COLO668 (cell line): Measurements from ENCODE around the gene NBPF1.
A peak's percentile ranks its signal among the peaks of the same experiment; 100 is the strongest.
"Not testable (repeated sequence)": the region's sequence is repeated elsewhere in the genome, so short reads cannot be mapped to it uniquely, and the experiment has no call there.

Source experiments
- DNase-seq: peaks from one replicate; lab custom pipeline; 2025; ENCODE audit not compliant: unreplicated experiment; lab: John Stamatoyannopoulos, UW

The NBPF1 gene

DNA sequence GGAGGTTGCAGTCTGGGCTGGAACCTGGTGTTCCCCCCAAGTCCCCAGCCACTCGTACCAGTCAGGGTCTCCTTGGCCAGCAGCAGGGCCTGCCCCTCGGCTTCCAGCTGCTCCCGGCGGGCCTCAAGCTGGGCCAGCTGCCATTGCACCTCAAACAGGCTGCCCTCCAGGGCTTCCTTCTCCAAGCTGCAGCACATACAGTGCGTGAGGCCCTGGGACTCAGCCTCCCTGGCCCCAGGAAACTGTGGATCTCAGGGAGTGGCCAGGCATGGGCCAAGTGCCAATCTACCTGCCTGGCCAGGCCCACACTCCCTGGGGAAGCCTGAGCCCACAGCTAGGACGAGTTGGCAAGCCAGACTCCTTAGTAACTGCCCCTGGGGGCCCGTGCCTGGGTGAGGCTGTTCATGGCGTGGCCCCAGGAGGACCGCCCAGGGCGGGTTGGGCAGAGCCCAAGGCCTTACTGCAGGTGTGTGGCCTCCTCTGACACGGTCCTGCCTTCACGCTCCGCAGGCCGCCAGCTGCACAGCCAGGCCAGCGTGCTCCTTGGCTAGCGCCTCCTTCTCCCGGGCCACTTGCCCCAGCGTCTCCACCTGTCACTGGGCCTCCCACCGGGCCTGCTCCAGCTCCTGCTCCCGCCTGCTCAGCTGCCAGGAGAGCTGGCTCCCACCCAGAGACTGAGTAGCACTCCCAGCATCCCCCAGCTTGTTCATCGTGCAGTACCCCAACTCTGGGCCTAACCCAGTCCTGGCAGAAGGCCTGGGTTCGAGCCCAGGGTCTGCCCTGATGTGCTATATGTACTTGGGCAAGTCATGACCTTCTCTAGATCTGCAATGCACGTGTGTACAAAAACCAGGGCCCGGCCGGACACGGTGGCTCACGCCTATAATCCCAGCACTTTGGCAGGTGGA is 10.7 kb upstream of the NBPF1 start:
- DNase-seq, result peak; percentile 39

DNA sequence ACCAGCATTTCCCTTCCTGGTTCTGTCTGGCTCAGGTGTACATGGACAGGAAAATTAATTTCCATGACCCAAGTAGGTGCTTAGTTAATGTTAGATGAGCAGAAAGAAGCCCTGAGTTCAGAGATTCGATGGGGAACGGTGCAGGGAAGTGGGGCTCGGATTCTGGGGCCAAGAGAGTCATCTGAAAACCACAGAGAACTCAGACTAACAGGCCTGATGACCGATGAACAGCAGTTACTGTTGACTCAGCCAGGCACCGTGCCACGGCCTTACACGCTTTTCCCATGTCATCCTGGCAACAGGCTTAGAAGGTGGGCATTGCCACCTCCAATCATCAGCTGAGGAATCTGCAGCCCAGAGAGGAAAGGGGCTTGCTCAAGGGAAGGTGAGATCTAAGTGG is 10.0 kb upstream of the NBPF1 start:
- not testable (repeated sequence) for DNase-seq

DNA sequence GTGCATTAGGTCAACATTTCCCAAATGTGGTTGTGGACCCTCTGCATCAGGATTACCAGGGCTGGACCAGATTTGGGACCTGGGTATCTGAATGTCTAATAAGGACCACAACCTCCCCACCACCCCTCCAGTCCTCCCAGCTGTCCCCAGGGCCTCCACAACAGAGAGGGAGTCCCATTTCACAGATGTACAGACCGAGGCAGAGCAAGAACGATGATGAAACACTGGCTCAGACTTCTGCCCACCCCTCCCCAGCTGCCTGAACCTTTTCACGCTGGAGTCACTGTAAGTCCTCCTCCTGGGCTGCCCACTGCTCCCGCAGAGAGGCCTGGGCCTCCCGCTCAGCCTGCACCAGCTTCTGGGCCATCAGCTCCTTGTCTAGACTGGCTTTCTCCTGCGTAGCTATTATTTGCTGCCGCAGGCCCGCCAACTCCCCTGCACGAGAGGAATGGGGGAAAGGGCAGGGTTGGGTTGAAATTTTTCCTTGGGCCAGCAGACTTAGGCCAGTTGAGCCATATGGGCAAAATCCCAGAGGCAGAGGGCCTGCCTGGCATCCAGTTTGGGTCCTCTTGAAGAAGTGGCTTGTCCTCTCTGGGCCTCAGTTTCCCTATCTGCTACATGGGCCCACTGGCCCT is 8.4 kb upstream of the NBPF1 start:
- not testable (repeated sequence) for DNase-seq

DNA sequence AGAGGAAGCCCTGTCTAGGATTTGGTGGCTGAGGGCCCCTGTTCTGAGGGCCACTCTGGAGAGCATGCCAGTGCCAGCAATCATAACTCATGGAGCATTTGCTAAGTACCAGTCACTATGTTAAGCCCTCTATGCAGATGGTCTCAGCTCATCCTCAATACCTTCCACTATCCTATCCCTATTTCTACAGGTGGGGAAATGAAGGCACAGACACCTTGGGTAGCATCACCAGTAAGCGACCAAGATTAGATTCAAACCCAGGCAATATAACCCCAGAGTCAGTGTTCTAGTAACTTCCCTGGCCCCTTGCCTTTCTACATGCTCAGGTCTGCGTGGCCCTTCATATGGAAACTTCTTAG is 7.9 kb upstream of the NBPF1 start:
- DNase-seq, result no peak

DNA sequence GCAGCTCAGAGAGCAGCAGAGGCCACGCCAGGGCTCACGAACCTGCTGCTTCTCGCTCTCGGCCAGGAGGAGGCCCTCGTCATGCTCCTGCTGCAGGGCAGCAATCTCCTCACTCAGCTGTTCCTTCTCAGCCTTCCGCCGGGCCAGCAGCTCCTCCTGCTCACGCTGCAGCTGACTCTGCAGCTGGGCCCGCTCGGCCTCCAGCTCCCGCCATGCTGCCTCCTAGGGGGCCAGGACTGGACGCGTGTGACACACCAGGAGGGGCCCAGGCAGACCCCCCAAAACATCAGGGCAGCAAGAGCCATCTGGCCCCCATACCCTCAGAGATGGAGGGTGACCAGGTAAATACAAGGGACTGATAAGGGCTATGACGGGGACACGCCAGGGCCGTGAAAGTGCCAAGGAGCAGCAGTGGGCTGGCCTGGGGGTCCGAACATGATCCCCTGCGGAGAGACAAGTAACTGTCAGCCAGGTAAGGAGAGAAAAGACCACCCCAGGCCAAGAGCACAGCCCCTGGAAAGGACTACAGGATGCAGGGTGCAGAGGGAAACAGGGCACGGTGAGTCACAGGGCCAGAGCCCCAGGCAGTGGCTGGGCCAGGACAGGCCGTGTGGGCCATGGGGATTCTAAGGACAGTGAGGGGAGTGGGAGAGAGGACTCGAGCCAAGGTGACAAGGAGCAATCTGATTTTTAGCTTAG is 6.6 kb upstream of the NBPF1 start:
- not testable (repeated sequence) for DNase-seq

DNA sequence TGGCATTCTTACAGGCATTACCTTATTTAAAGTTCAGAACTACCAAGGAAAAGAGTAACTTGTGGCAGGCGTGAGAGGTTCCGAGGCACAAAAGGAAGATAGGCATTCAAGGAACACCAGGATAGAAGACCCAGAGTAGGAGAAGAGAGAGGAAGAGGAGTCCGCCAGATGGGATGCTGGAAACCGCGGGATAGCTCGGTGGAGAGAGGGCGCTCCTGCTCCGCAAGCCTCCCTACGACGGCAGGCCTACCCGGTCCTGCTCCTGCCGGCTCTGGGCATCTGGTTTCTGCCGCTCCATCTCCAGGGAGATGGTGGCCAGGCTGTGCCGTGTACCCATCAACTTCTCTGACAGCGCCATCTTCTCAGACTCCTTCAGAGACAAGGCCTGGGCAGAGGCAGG is 5.4 kb upstream of the NBPF1 start:
- DNase-seq, result no peak

DNA sequence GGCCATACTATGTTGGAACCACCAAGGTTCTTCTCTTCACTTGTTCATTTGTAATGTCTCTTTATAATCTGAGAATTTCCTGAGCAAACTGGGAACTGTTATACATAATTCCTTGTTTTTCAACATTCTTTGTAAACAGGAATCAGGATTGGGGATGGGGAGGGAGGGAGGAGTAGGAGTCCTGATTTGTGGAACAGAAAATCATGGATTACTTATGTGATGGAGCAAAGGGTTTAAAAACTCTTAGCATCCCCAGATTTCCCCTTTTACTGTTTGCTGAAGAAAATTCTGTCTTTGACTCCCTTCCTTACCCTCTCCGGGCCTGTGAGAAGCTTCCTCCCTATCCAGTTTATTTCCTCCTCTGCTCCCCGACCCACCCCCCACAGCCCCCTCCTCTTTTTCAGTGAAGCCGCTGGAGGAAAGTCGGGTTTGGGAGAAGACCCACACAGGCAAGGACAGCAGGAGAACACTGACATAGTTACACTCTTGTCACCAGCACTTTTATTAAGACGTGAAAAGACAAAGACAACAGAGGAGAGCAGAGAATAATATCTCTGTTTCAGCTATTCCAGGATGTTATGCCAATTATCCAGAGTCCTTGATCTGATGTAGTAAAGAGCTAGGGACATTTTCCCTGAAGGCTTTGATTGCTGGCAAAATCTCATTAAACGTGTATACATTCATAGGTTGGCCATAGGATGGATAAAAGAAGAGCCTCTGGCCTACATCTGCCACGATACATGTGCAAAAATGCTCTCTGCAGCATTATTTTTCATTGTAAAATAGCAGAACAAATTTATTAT is 4.6 kb upstream of the NBPF1 start:
- DNase-seq, result no peak

DNA sequence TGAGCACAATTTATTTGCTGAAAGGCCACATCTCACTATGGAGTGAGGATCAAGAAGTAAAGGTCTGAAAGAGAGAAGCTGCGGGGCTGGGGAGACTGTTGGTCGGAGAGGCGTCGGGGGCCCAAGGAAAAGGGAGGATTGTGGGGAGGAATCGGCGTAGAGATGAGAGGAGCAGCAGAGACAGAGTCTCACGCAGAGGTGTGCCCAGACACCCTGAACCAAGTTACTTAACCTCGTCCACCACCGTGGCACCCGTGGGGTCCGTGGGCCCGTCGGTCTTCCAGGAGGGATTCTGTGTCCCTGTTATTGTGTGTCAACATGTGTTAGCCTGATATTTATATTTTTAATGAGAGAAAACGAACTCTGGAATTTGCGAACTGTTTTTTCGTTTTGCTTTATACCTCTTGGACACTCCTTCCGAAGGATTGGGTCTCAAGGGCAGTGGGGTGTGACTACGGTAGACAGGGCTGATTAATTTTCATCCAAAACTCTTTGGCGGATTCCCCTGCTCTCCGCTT is 3.8 kb upstream of the NBPF1 start:
- DNase-seq, result no peak

DNA sequence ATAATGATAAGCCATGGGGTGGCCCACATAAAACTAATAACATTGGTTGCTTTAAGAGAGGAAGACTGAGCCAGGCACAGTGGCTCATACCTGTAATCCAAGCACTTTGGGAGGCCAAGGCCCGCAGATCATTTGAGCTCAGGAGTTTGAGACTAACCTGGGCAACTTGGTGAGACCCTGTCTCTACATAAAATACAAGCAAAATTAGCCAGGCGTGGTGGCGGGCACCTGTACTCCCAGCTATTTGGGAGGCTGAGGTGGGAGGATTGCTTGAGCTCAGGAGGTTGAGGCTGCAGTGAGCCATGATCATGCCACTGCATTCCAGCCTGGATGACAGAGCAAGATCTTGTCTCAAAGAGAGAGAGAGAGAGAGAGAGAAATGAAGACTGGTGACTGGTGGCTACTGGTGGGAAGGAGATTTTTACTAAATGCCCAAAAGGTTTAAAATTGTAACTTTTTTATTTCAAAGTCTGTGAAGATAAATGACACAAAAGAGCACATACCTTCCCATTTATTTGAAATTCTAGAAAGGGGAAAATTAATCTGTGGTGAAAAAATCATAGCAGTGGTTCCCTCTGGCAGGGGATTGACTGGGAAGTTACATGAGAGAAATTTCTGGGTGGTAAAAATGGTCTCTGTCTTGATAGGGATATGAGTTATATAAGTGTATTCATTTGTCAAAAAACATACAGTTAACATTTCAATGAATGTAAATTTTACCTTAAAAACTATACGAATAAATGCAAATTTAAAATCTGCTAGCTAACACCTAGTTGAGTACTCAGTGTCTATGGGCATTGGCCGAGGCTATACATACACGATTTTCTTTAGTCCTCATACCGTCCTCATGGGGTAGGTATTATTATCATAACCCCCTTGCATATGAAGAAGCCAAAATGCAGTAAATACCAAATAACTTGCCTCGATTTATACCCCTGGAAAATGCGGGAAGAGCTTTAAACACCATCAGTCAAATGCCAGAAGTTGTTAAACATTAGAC is 2.2 kb upstream of the NBPF1 start:
- DNase-seq, result no peak

DNA sequence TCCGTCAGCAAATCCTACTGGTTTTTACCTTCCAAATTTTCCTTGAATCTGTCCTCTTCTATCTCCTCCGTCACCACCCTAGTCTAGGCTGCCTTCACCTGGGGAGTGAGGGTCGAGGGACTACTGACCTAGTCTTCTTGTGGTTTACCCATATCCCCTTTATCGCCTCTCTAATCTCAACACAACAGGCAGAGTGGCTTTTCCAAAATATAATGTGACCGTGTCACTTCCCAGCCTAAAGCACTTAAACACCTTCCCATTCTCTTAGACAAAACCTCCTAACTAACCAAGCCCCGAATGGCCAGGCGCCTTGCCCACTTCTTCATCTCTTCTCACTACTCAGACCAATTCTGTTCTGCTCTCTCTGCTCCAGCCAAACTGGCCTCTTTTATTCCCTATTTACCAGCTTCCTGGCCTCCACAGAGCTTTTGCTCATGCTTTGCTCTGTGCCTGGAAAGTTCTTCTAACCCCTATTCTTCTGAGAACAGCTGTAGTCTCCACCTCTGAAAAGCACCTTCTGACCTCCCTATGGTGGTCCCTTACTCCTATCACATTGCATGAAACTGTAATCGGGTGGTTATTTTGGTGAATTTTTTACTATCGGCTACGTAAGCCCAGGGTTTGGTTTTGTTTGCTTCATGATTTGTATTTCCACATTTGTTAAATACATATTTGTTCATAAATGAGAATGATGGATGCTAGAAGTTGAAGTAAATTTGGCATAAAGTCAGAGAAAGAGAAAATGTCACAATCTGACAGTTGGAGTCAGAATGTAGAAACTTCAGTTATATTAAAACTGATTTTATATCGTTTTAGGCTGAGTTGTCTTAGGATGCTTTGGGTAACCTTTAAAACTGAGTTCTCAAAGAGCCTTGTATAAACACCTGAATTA is 1.2 kb upstream of the NBPF1 start:
- no peak for DNase-seq

DNA sequence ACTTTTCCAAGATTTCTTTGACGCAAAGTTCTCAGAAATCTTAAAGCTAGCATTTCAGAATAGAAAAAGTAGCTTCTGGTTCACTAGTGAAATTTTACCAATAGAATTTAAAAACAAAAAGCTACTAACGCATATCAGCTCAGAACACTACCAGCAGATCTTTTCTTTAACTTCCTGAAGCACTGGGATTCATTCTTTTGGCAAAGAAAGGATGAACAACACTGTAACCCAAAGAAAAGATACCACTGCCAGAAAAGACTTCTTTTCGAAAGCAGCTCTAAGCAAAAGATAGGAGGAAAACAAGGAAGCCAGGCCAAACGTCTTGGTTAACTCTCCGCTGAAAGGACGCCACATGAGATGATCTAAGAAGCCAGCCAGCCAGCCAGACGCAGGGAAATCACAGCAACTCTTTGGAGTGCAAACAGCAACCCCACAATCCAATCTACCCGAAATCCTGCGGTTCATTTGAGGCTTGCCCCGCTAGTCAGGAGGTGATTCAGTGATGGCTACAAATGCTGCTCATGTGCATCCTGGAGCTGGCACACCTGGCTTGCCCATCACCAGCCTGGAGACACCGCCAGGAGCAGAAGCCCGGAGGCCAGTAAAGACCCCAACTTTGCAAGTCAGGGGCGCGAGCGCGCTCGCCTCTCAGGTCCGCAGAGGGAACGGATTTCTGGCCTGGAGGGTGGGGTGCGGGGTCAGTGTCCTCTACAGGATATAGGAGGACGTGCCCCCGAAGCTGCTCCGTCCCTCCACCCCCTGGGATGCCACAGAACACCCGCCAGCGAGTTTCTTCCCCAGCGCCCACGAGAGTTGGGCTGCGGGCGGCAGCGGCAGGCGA is 812 bp downstream of the NBPF1 start:
- DNase-seq, result no peak

DNA sequence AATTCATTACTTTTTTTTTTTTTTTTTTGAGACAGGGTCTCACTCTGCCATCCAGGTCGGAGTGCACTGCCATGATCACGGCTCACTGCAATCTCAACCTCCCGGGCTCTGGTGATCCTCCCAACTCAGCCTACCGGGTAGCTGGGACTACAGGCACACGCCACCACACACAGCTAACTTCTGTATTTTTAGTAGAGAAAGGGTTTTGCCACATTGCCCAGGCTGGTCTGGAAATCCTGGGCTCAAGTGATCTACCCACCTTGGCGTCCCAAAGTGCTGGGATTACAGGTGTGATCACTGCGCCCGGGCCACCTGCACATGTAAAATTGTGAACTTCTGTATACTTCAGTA is 1.4 kb downstream of the NBPF1 start:
- not testable (repeated sequence) for DNase-seq

DNA sequence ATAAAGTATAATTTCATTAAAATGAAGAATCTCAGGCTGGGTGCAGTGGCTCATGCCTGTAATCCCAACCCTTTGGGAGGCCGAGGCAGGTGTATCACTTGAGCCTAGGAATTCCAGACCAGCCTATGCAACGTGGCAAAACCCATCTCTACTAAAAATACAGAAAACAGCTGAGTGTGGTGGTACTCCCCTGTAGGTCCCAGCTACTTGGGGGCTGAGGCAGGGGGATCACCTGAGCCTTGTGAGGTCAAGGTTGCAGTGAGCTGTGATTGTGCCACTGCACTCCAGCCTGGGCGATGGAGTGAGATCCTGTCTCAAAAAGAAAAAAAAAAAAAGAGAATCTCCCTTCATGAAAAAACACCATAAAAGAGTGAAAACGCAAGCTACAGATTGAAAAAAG is 2.2 kb downstream of the NBPF1 start:
- not testable (repeated sequence) for DNase-seq

DNA sequence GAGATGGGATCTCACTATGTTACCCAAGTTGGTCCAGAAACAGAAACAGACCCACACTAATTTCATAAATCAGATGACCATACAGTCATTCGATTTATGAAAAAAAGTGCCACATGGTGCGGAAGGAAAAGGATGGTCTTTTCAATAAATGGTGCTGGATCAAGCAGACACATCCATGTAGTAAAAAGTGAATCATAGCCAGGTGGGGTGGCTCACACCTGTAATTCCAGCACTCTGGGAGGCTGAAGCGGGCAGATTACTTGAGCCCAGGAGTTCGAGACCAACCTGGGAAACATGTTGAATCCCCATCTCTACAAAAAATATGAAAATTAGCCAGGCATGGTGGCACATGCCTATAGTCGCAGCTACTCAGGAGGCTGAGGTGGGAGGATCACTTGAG is 2.8 kb downstream of the NBPF1 start:
- DNase-seq, result not testable (repeated sequence)

DNA sequence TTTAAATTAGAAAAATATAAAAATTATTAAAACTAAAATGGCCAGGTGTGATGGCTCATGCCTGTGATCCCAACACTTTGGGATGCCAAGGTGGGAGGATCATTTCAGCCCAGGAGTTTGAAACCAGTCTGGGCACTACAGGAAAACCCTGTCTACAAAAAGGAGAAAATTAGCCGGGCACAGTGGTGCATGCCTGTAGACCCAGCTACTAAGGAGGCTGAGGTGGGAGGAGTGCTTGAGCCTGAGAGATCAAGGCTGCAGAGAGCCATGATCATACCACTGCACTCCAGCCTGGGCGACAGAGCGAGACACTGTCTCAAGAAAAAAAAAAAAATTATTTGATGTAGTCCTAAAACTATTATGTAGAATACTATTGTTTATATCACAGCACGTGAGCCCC is 3.6 kb downstream of the NBPF1 start:
- not testable (repeated sequence) for DNase-seq

DNA sequence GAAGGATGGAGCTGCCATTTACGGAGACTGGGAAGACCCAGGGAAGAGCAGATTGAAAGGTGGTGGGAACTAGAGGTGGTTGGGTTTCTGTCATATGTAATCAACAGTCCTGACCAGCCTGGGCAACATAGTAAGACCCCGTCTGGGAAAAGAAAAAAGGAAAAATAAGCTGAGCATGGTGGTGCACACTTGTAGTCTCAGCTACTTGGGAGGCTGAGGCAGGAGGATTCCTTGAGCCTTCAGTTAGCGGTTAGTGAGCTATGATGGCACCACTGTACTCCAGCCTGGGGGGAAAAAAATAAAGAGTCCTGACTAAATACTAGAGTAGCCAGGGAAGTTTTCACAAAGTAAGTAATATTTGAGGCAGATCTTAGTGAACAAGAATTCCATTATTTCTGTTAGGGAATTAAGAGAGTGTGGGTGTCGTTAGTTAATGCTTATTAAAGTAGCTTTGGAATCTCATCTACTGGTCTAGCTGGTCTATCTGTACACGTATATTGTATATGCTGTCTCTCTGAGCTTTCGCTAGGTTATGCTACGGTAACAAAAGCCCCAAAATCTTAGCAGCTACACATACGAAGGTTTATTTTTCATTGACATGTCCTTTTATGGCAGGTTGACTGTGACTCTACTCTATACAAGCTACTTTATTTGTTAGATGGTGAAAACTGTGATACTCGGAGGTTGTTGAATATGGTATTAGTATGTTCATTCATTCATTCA is 4.4 kb downstream of the NBPF1 start:
- no peak for DNase-seq
